CMK (cell line): ENCODE results near the gene MGRN1.
A peak's percentile ranks its signal among the peaks of the same experiment; 100 is the strongest.
"Not testable (repeated sequence)": the region's sequence is repeated elsewhere in the genome, so short reads cannot be mapped to it uniquely, and the experiment has no call there.

Experiments used
- DNase-seq: peaks from one replicate; pipeline ENCODE4 v3.0.0-alpha.2; 2010; ENCODE audit warnings: low read depth

MGRN1 gene

GRCh38 chr16:4734063-4734729 lies 109.6 kb downstream of the MGRN1 start, which contains the start of the genes ANKS3 and DNAAF8:
Gene ANKS3 (minus strand): TSS chr16:4734271. CDS start chr16:4730149, 4,122 bp downstream.
Gene DNAAF8 (plus strand): TSS chr16:4734537. CDS start chr16:4736515, 1,978 bp downstream.
- peak; percentile 80 for DNase-seq

GRCh38 chr16:4734730-4735535 lies 110.3 kb downstream of the MGRN1 start:
- peak; percentile 38 for DNase-seq

GRCh38 chr16:4736546-4736945 lies 111.9 kb downstream of the MGRN1 start:
- no peak for DNase-seq

GRCh38 chr16:4737545-4737944 lies 112.9 kb downstream of the MGRN1 start:
- DNase-seq = no peak

GRCh38 chr16:4738370-4738769 lies 113.7 kb downstream of the MGRN1 start:
- DNase-seq = not testable (repeated sequence)
